ENCODE data around the gene RGS7. TPM values are rescaled to one million over a fixed set of nuclear protein-coding genes. Genes with fewer than 3 reads are reported as not detected.

The RGS7 gene
- polyA plus RNA-seq, 2 of the 4 experiments (the other 2 are of a cell fraction) = 0.08 TPM; not detected in 1

DNA sequence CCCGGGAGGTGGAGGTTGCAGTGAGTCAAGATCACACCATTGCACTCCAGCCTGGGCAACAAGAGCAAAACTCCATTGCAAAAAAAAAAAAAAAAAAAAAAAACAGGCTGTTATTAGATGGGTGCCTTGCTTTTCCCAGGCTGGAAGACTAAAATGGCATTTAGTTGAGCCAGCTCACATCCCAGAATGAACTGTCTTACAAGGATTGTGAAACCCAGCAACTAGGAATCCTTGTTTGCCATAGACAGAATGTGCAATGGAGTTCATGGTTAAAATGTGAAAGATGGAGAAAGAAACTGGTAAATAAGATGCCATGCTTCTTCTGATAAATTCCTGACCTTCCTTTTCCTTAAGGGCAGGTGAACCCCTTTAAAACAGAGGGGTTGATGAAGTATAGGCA lies 529.2 kb downstream of the RGS7 start:
- no peak for FAIRE-seq
- ChIA-PET CTCF (no interaction called here), POLR2A (no interaction called here)
- TF ChIP-seq, protein P1, sequence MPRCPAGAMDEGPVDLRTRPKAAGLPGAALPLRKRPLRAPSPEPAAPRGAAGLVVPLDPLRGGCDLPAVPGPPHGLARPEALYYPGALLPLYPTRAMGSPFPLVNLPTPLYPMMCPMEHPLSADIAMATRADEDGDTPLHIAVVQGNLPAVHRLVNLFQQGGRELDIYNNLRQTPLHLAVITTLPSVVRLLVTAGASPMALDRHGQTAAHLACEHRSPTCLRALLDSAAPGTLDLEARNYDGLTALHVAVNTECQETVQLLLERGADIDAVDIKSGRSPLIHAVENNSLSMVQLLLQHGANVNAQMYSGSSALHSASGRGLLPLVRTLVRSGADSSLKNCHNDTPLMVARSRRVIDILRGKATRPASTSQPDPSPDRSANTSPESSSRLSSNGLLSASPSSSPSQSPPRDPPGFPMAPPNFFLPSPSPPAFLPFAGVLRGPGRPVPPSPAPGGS (IDR thresholded peaks at IDR 0.05) = no peak
- TF ChIP-seq RARB (CRISPR knock-in tag; IDR thresholded peaks at IDR 0.05) (no peak), EHF (CRISPR knock-in tag; IDR thresholded peaks at IDR 0.05) (no peak), CHD2 (IDR thresholded peaks at IDR 0.05; ENCODE audit: low read length, partially characterized antibody) (no peak), EHMT2 (IDR thresholded peaks at IDR 0.05; ENCODE audit: low read depth) (no peak)
- no peak overlapping the region for H3K4me2 ChIP-seq
- WGBS (ENCODE audit: missing lambda C conversion rate) = 31% methylated on average over 1 of the region's 1 CpG
- H3K9me3 ChIP-seq = no peaks in the 10 kb centered on the region
- H3K4me3 ChIP-seq = no peak overlapping the region
- H3K4me1 ChIP-seq = no peaks in the 10 kb centered on the region
- ATAC-seq = no peak
- H3K27ac ChIP-seq = no peak overlapping the region
- no peak for DNase-seq (ENCODE audit: low read depth in 1 of 2, low spot score in 1 of 2)

DNA sequence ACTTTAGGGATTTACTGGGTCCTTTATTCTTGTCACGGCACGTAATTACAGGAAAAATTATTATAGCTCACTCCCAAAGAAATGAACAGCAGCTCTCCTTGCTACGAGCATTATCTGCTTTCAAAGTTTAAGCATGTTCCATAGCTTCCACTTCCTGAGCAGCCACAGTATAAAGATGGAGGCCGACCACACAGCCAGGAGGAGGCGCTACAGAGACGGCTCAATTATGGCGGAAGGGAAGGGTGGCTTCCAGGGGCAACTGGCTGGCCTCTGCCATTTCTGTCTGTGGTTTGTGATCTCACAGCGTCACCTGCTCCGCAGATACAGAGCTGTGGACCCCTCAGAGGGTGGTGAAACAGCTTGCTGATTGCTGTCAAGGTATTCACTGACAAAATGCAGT lies 532.8 kb downstream of the RGS7 start:
- no peak overlapping the region for H3K4me2 ChIP-seq
- ChIA-PET POLR2A (no interaction called here), CTCF (interaction anchor here (1.2 kb wide), 1 partner anchor 20 kb away, joined by 3 read pairs; no protein-coding TSS in a partner anchor)
- DNase-seq (ENCODE audit: low read depth in 1 of 2, low spot score in 1 of 2) (no peak), ATAC-seq (no peak), FAIRE-seq (no peak)
- TF ChIP-seq RFX5 (IDR thresholded peaks at IDR 0.05) (no peak), PHF8 (IDR thresholded peaks at IDR 0.05; ENCODE audit: borderline replicate concordance, low read depth) (no peak), POLR2AphosphoS2 (conservative IDR thresholded peaks at IDR 0.05; ENCODE audit: low read length) (no peak), MAZ (IDR thresholded peaks at IDR 0.05; ENCODE audit: borderline replicate concordance, low read depth, low read length) (no peak), SREBF2 (IDR thresholded peaks at IDR 0.05) (no peak), HOXA7 (CRISPR knock-in tag; IDR thresholded peaks at IDR 0.05) (no peak), CBX2 (IDR thresholded peaks at IDR 0.05; ENCODE audit: borderline replicate concordance, low read depth) (no peak), JUN (IDR thresholded peaks at IDR 0.05) (no peak), JUNB (IDR thresholded peaks at IDR 0.05) (no peak), ZC3H11A (IDR thresholded peaks at IDR 0.05) (no peak)
- TF ChIP-seq, protein P2, sequence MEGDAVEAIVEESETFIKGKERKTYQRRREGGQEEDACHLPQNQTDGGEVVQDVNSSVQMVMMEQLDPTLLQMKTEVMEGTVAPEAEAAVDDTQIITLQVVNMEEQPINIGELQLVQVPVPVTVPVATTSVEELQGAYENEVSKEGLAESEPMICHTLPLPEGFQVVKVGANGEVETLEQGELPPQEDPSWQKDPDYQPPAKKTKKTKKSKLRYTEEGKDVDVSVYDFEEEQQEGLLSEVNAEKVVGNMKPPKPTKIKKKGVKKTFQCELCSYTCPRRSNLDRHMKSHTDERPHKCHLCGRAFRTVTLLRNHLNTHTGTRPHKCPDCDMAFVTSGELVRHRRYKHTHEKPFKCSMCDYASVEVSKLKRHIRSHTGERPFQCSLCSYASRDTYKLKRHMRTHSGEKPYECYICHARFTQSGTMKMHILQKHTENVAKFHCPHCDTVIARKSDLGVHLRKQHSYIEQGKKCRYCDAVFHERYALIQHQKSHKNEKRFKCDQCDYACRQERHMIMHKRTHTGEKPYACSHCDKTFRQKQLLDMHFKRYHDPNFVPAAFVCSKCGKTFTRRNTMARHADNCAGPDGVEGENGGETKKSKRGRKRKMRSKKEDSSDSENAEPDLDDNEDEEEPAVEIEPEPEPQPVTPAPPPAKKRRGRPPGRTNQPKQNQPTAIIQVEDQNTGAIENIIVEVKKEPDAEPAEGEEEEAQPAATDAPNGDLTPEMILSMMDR (IDR thresholded peaks at IDR 0.05) = no peak
- TF ChIP-seq, protein P3, sequence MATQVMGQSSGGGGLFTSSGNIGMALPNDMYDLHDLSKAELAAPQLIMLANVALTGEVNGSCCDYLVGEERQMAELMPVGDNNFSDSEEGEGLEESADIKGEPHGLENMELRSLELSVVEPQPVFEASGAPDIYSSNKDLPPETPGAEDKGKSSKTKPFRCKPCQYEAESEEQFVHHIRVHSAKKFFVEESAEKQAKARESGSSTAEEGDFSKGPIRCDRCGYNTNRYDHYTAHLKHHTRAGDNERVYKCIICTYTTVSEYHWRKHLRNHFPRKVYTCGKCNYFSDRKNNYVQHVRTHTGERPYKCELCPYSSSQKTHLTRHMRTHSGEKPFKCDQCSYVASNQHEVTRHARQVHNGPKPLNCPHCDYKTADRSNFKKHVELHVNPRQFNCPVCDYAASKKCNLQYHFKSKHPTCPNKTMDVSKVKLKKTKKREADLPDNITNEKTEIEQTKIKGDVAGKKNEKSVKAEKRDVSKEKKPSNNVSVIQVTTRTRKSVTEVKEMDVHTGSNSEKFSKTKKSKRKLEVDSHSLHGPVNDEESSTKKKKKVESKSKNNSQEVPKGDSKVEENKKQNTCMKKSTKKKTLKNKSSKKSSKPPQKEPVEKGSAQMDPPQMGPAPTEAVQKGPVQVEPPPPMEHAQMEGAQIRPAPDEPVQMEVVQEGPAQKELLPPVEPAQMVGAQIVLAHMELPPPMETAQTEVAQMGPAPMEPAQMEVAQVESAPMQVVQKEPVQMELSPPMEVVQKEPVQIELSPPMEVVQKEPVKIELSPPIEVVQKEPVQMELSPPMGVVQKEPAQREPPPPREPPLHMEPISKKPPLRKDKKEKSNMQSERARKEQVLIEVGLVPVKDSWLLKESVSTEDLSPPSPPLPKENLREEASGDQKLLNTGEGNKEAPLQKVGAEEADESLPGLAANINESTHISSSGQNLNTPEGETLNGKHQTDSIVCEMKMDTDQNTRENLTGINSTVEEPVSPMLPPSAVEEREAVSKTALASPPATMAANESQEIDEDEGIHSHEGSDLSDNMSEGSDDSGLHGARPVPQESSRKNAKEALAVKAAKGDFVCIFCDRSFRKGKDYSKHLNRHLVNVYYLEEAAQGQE (IDR thresholded peaks at IDR 0.05) = no peak
- TF ChIP-seq, protein P4, sequence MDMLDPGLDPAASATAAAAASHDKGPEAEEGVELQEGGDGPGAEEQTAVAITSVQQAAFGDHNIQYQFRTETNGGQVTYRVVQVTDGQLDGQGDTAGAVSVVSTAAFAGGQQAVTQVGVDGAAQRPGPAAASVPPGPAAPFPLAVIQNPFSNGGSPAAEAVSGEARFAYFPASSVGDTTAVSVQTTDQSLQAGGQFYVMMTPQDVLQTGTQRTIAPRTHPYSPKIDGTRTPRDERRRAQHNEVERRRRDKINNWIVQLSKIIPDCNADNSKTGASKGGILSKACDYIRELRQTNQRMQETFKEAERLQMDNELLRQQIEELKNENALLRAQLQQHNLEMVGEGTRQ (IDR thresholded peaks at IDR 0.05) = no peak
- WGBS (ENCODE audit: missing lambda C conversion rate) = 77% methylated on average over 9 of the region's 9 CpGs
- H3K9me3 ChIP-seq = no peaks in the 10 kb centered on the region
- no peak overlapping the region for H3K4me3 ChIP-seq
- H3K27ac ChIP-seq = no peak overlapping the region
- no peaks in the 10 kb centered on the region for H3K4me1 ChIP-seq
